ENCODE data around the gene MICAL2. TPM values are rescaled to one million over a fixed set of nuclear protein-coding genes. Genes with fewer than 3 reads are reported as not detected.

Gene MICAL2
- total and polyA plus RNA-seq, 2 donors (not counting 3 experiments of a cell fraction or from before 2014, with no cell fraction given): 67.6 to 200 TPM

DNA sequence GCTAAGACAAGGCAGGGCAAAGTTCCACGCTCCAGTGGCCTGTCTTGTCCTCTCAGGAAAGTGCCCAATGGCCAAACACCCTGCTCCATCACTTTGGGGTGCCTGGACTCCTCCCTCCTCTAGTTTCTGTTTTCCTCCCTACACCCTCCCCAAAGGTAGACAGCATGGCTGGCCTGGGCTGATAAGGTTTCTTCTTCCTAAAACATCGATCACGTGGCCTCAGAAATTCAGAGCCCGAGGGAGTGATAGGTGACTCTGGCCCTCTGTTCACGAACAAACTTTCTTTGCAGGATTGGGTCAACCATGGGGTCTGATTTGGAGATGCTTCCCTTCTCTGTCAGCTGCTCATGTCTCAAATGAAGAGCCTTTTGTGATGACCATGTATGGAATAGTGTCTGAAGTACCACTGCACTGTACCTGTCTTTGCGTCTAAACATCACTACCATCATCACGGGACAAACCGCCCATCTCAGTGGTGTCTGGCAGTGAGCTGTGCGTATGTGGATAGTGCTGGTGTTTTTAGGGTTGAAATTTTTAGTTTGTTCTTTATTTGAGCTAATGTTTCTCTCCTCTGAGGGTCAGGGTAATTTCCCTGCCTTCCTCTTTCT, 6.1 kb downstream of the MICAL2 start:
- Histone ChIP-seq H3K36me3 (ENCODE audit: control insufficient read depth in 2 of 2, extremely low read depth in 1 of 2, insufficient read depth in 2 of 2, low read length in 2 of 2) (peaks cover 0 to 2% of the 10 kb centered on the region in 2 experiments), H3K79me2 (ENCODE audit: control insufficient read depth, insufficient read depth, low read length) (peaks cover 98% of the 10 kb centered on the region), H3K4me3 (replicated peaks in 1 of 3; ENCODE audit: insufficient read depth in 1 of 3, low read depth in 1 of 3, low read length in 3 of 3) (no peak overlapping the region), H3K27ac (ENCODE audit: insufficient read depth, low read depth, low read length) (no peak overlapping the region), H3K4me2 (ENCODE audit: insufficient read depth, low read length) (no peak overlapping the region), H4K20me1 (replicated peaks; ENCODE audit: control insufficient read depth, extremely low read depth, insufficient read depth, low read length) (no peaks in the 10 kb centered on the region), H3K27me3 (ENCODE audit: control insufficient read depth in 2 of 2, insufficient read depth in 2 of 2, low read length in 2 of 2) (no peaks in the 10 kb centered on the region), H2AFZ (ENCODE audit: low read depth, low read length) (no peak overlapping the region), H3K9me1 (replicated peaks; ENCODE audit: control insufficient read depth, extremely low read depth, insufficient read depth, low read length) (no peaks in the 10 kb centered on the region), H3K9me3 (replicated peaks; ENCODE audit: control insufficient read depth, insufficient read depth, low read length) (no peaks in the 10 kb centered on the region), H3K9ac (replicated peaks; ENCODE audit: extremely low read depth, insufficient read depth, low read length) (no peak overlapping the region), H3K4me1 (ENCODE audit: control insufficient read depth, extremely low read depth, insufficient read depth, low read length) (peaks cover 27% of the 10 kb centered on the region)
- no TSS peak for BruUV-seq (replicated peaks)
- intact Hi-C loops (cut with micrococcal nuclease) (no loop called here), dilution Hi-C loops (cut with MboI; ENCODE audit: extremely low pct_ligation_motif_present, low sequenced_read_pairs) (no loop called here)
- no peak for DNase-seq (ENCODE audit: low read depth, low spot score)
- TF ChIP-seq, protein P1, sequence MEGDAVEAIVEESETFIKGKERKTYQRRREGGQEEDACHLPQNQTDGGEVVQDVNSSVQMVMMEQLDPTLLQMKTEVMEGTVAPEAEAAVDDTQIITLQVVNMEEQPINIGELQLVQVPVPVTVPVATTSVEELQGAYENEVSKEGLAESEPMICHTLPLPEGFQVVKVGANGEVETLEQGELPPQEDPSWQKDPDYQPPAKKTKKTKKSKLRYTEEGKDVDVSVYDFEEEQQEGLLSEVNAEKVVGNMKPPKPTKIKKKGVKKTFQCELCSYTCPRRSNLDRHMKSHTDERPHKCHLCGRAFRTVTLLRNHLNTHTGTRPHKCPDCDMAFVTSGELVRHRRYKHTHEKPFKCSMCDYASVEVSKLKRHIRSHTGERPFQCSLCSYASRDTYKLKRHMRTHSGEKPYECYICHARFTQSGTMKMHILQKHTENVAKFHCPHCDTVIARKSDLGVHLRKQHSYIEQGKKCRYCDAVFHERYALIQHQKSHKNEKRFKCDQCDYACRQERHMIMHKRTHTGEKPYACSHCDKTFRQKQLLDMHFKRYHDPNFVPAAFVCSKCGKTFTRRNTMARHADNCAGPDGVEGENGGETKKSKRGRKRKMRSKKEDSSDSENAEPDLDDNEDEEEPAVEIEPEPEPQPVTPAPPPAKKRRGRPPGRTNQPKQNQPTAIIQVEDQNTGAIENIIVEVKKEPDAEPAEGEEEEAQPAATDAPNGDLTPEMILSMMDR (IDR thresholded peaks at IDR 0.05; ENCODE audit: extremely low read depth in 1 of 2, insufficient read depth in 1 of 2, low read depth in 1 of 2, low read length in 2 of 2): no peak
- peak; percentile 17 for TF ChIP-seq POLR2A (IDR thresholded peaks at IDR 0.05; ENCODE audit: low read depth, low read length)
- no peak for TF ChIP-seq POLR2AphosphoS5 (IDR thresholded peaks at IDR 0.05; ENCODE audit: insufficient read depth, low read depth, low read length)
- no peak for TF ChIP-seq FOS (IDR thresholded peaks at IDR 0.05; ENCODE audit: borderline replicate concordance, insufficient read depth, low read length)
- ChIA-PET POLR2A (no interaction called here), CTCF (interaction anchor here (0.8 kb wide), 1 partner anchor 121 kb away, joined by 3 read pairs; no protein-coding TSS in a partner anchor)
- no peak for FAIRE-seq

DNA sequence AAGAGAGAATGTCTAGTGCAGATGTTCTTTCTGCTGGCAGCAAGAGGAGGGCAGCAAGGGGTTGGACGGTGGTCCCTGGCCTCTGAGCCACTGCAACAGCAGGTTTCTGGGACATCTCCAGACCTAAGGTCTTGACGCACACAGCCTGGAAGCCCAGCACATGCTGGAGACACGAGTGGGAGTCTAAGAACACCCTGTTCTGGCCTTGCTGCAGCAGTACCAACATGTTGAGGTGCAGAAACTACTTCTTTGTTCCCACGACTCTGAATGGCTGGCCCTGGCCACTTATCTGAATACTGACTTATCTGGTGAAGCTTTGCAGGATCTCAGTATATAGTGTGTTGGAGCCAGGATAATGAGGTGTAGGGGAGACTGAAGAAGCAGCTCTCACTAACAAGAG, 6.8 kb downstream of the MICAL2 start:
- no peak overlapping the region for H3K27ac ChIP-seq (ENCODE audit: insufficient read depth, low read depth, low read length)
- no peaks in the 10 kb centered on the region for H4K20me1 ChIP-seq (replicated peaks; ENCODE audit: control insufficient read depth, extremely low read depth, insufficient read depth, low read length)
- no peak for TF ChIP-seq MYC (IDR thresholded peaks at IDR 0.05; ENCODE audit: low read depth, low read length)
- TF ChIP-seq, protein P2, sequence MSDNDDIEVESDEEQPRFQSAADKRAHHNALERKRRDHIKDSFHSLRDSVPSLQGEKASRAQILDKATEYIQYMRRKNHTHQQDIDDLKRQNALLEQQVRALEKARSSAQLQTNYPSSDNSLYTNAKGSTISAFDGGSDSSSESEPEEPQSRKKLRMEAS (IDR thresholded peaks at IDR 0.05; ENCODE audit: insufficient read depth, insufficient read length): no peak
- no peak for TF ChIP-seq JUN (IDR thresholded peaks at IDR 0.05; ENCODE audit: borderline replicate concordance, insufficient read depth, insufficient read length, low read depth)
- TF ChIP-seq GATA2 (IDR thresholded peaks at IDR 0.05; ENCODE audit: insufficient read depth, insufficient read length, low read depth, low read length): no peak
- ChIA-PET POLR2A (no interaction called here), CTCF (interaction anchor here (0.8 kb wide), 1 partner anchor 120 kb away, joined by 3 read pairs; no protein-coding TSS in a partner anchor)
- H3K4me1 ChIP-seq (ENCODE audit: control insufficient read depth, extremely low read depth, insufficient read depth, low read length): peaks cover 20% of the 10 kb centered on the region
- dilution Hi-C loops (cut with MboI; ENCODE audit: extremely low pct_ligation_motif_present, low sequenced_read_pairs) (no loop called here), intact Hi-C loops (cut with micrococcal nuclease) (no loop called here)
- no peak overlapping the region for H3K4me2 ChIP-seq (ENCODE audit: insufficient read depth, low read length)
- H3K27me3 ChIP-seq (ENCODE audit: control insufficient read depth in 2 of 2, insufficient read depth in 2 of 2, low read length in 2 of 2): no peaks in the 10 kb centered on the region
- no peak overlapping the region for H3K4me3 ChIP-seq (replicated peaks in 1 of 3; ENCODE audit: insufficient read depth in 1 of 3, low read depth in 1 of 3, low read length in 3 of 3)
- FAIRE-seq: no peak
- H2AFZ ChIP-seq (ENCODE audit: low read depth, low read length): no peak overlapping the region
- peaks cover 0 to 2% of the 10 kb centered on the region in 2 experiments for H3K36me3 ChIP-seq (ENCODE audit: control insufficient read depth in 2 of 2, extremely low read depth in 1 of 2, insufficient read depth in 2 of 2, low read length in 2 of 2)
- peaks cover 98% of the 10 kb centered on the region for H3K79me2 ChIP-seq (ENCODE audit: control insufficient read depth, insufficient read depth, low read length)
- no TSS peak for BruUV-seq (replicated peaks)
- H3K9me1 ChIP-seq (replicated peaks; ENCODE audit: control insufficient read depth, extremely low read depth, insufficient read depth, low read length): no peaks in the 10 kb centered on the region
- H3K9me3 ChIP-seq (replicated peaks; ENCODE audit: control insufficient read depth, insufficient read depth, low read length): no peaks in the 10 kb centered on the region
- no peak for DNase-seq (ENCODE audit: low read depth, low spot score)
- no peak overlapping the region for H3K9ac ChIP-seq (replicated peaks; ENCODE audit: extremely low read depth, insufficient read depth, low read length)

Measured in endothelial cell of umbilical vein (primary cell).